GM12878 (cell line): Measurements from ENCODE around the gene CTSL. TPM values are rescaled to one million over a fixed set of nuclear protein-coding genes. Genes with fewer than 3 reads are reported as not detected.

ENCODE experiments used
- ATAC-seq: fragments of 200-7000 bp; cut with Tn5 transposase; 3 replicates; pipeline ENCODE4 v1.9.1; 2020; ENCODE audit warnings: mild to moderate bottlenecking, moderate library complexity
- BruUV-seq: library from RNA; stranded (reverse); fragments of 400-500 nt; replicated peaks from 2 replicates; lab custom pipeline; 2021; lab: Mats Ljungman, UMichigan
- CTCF ChIA-PET: fragments of 300-600 bp; sonication (Branson Sonifier 250); formaldehyde crosslinking; extraction: SDS; loops from one replicate; lab custom pipeline; 2021; ENCODE audit warnings: inconsistent platforms; lab: Yijun Ruan, JAX
- POLR2A ChIA-PET: fragments of 350-600 bp; formaldehyde crosslinking; extraction: SDS; loops from one replicate; lab custom pipeline; 2021; ENCODE audit warnings: inconsistent platforms; lab: Charles Lee
- RAD21 ChIA-PET: fragments of 300-600 bp; sonication (Branson Sonifier 250); formaldehyde crosslinking; loops from one replicate; lab custom pipeline; 2023; ENCODE audit warnings: antibody characterized with exemption; ENCODE audit not compliant: unreplicated experiment; lab: Charles Lee
- SMC1A ChIA-PET: fragments of 300-600 bp; sonication (Branson Sonifier 250); formaldehyde crosslinking; loops from one replicate; lab custom pipeline; 2023; ENCODE audit not compliant: unreplicated experiment, uncharacterized antibody; lab: Charles Lee
- DNase-seq: peaks from one replicate; pipeline ENCODE4 v3.0.0-alpha.2; 2011; ENCODE audit warnings: low read depth, low spot score
- FAIRE-seq: peaks from 3 replicates; lab custom pipeline; 2011; peaks lifted over from hg19 to GRCh38; lab: Jason Lieb, UNC
- H2AFZ ChIP-seq: 2 replicates; pipeline ENCODE4 v1.6.0; 2011; ENCODE audit warnings: low read depth, low read length, control low read depth; ENCODE audit not compliant: control insufficient read depth
- H3K27ac ChIP-seq: 2 replicates; pipeline ENCODE4 v1.5.1; 2011; ENCODE audit warnings: control low read depth; ENCODE audit not compliant: control insufficient read depth, insufficient read depth
- H3K27me3 ChIP-seq, 2 experiments: replicated peaks in 1 of 2; 2 replicates each; pipeline versions ENCODE4 v1.6.0 to v1.6.1; 2011; ENCODE audit warnings: low read length in 1 of 2; ENCODE audit not compliant: control insufficient read depth in 2 of 2, insufficient read depth in 2 of 2
- H3K36me3 ChIP-seq, 2 experiments: 2 replicates each; pipeline ENCODE4 v1.5.1; 2011; ENCODE audit warnings: low read length in 1 of 2; ENCODE audit not compliant: control insufficient read depth in 2 of 2, insufficient read depth in 2 of 2
- H3K4me1 ChIP-seq: 2 replicates; pipeline ENCODE4 v1.6.1; 2011; ENCODE audit warnings: mild to moderate bottlenecking, low read length, moderate library complexity, mixed read lengths; ENCODE audit not compliant: control insufficient read depth, insufficient read depth
- H3K4me2 ChIP-seq: 2 replicates; pipeline ENCODE4 v1.6.0; 2011; ENCODE audit warnings: control low read depth; ENCODE audit not compliant: control insufficient read depth, insufficient read depth
- H3K4me3 ChIP-seq: fragments of 200-600 bp; sonication (generic); 2 replicates; pipeline ENCODE4 v1.5.1; 2016
- H3K79me2 ChIP-seq: 2 replicates; pipeline ENCODE4 v1.6.0; 2011; ENCODE audit warnings: low read length; ENCODE audit not compliant: control insufficient read depth, insufficient read depth
- H3K9ac ChIP-seq: 2 replicates; pipeline ENCODE4 v1.8.0; 2011; ENCODE audit warnings: low read length, control low read depth, mixed read lengths; ENCODE audit not compliant: control insufficient read depth, insufficient read depth
- H3K9me3 ChIP-seq: replicated peaks from 3 replicates; pipeline ENCODE4 v1.5.1; 2011; ENCODE audit warnings: mild to moderate bottlenecking, low read length; ENCODE audit not compliant: control insufficient read depth, insufficient read depth
- H4K20me1 ChIP-seq: 2 replicates; pipeline ENCODE4 v1.6.0; 2011; ENCODE audit not compliant: control insufficient read depth, insufficient read depth
- BHLHE40 ChIP-seq, 2 experiments: fragments of 450-650 bp in 1 of 2; IDR thresholded peaks; 2 replicates each; pipeline ENCODE4 v1.6.1; 2011 to 2017; ENCODE audit warnings: low read depth in 2 of 2, borderline replicate concordance in 1 of 2, improper control_type of control experiment in 1 of 2, low read length in 1 of 2, mild to moderate bottlenecking in 1 of 2
- BMI1 ChIP-seq: fragments of 450-650 bp; IDR thresholded peaks from 2 replicates; pipeline ENCODE4 v1.6.1; 2016; ENCODE audit warnings: mild to moderate bottlenecking, moderate library complexity, borderline replicate concordance
- JUND ChIP-seq: IDR thresholded peaks from 2 replicates; pipeline ENCODE4 v1.6.1; 2012; ENCODE audit warnings: low read depth, mild to moderate bottlenecking, low read length, improper control_type of control experiment, moderate library complexity
- NBN ChIP-seq: fragments of 450-650 bp; IDR thresholded peaks from 2 replicates; pipeline ENCODE4 v1.6.1; 2016
- NKRF ChIP-seq: fragments of 450-650 bp; conservative IDR thresholded peaks from 2 replicates; pipeline ENCODE4 v1.6.1; 2017; ENCODE audit warnings: mild to moderate bottlenecking, moderate library complexity
- POLR2AphosphoS5 ChIP-seq: IDR thresholded peaks from 2 replicates; pipeline ENCODE4 v1.6.1; 2011; ENCODE audit warnings: mild to moderate bottlenecking, low read length, inconsistent platforms
- TARDBP ChIP-seq: IDR thresholded peaks from 2 replicates; pipeline ENCODE4 v1.6.1; 2016; ENCODE audit warnings: borderline replicate concordance
- WGBS: methylation state at CpG from one replicate; pipeline ENCODE4 v1.1.6; 2016; ENCODE audit warnings: low lambda C conversion rate; ENCODE audit not compliant: insufficient replicate concordance, insufficient coverage; ENCODE audit errors: missing lambda C conversion rate; 5-methylcytosine and 5-hydroxymethylcytosine counted together
- in situ Hi-C: fragments of 300-500 bp; cut with MboI; formaldehyde crosslinking; loops from 9 replicates; pipeline ENCODE4 v1.14.3; 2018; ENCODE audit warnings: mixed read lengths
- intact Hi-C: fragments of 100-400 bp; cut with micrococcal nuclease; formaldehyde crosslinking; loops from one replicate; pipeline ENCODE4 v1.14.2; 2022; ENCODE audit not compliant: unreplicated experiment
- polyA plus RNA-seq, 11 experiments: library from polyadenylated mRNA; depleted of rRNA in 4 of 11; unstranded in 6 of 11; stranded (reverse) in 5 of 11; fragments of >200 nt; fragmentation: Nextera tagmentation in 4 of 11; fragmentation: Illumina TruSeq in 1 of 11; extraction: Ambion mirVana in 4 of 11; extraction: Trizol in 1 of 11; gene quantifications; 1 replicate in 1 of 11; 2 replicates in 10 of 11; pipeline versions ENCODE4 v1.2.1 to v1.2.3, GENCODE V29; 2011 to 2016; ENCODE audit warnings: inconsistent platforms in 2 of 11, missing spikeins in 2 of 11, low read depth in 1 of 11
- total RNA-seq, 4 experiments: library from RNA; depleted of rRNA in 3 of 4; stranded (reverse); fragments of >200 nt in 3 of 4; fragmentation: Illumina TruSeq in 1 of 4; extraction: Trizol in 1 of 4; gene quantifications; 2 replicates each; pipeline versions ENCODE4 v1.2.1 to v1.2.3, GENCODE V29; 2013 to 2021
- TF ChIP-seq, protein P1 (sequence below): fragments of 450-650 bp; IDR thresholded peaks from 2 replicates; pipeline ENCODE4 v1.6.1; 2016; ENCODE audit warnings: mild to moderate bottlenecking, moderate library complexity, borderline replicate concordance
- TF ChIP-seq, protein P2 (sequence below): IDR thresholded peaks from 2 replicates; pipeline ENCODE4 v1.6.1; 2011; ENCODE audit warnings: borderline replicate concordance, low read depth, mild to moderate bottlenecking, moderate library complexity, mixed read lengths, low read length; ENCODE audit not compliant: insufficient read depth; ENCODE audit errors: extremely low read length

CTSL gene
- total and polyA plus RNA-seq, 10 of the 15 experiments (the other 5 are each of a cell fraction or from before 2014, with no cell fraction given), result 0.24 to 0.72 TPM; not detected in 8

DNA sequence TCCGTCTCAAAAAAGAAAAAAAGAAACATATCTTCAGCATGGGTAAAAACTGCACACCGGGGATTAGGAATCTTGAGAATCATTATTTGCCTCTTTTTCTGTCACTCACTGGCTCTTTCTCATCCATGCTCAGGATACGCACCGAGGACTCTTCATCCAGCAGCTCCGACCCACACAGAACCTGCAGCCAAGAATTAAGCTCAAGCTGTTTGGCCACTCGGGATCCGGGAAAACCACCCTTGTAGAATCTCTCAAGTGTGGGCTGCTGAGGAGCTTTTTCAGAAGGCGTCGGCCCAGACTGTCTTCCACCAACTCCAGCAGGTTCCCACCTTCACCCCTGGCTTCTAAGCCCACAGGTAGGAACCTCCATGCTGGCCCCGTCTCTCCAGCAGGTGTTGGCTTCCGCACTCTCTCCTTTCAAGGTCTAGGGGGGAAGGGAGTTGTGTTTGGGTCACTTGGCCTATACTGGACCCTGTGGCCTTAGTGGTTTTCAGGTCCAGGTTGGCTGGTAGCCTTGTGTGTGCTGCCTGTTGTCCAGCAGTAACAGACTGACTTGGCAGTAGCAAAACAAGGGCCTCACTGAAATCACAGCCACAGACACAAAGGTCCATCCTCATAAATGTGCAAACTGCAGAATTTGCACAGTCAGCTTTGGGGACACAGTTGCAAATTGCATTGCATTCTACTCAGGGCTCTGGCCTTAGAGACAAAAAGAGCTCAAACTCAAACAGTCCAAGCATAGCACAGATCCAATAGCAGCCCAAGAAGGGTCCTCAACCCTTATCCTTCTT, 44.5 kb upstream of the CTSL start:
- peaks cover 1 to 6% of the 10 kb centered on the region in 2 experiments; a peak in 3 of 4 replicates for H3K36me3 ChIP-seq
- no peaks in the 10 kb centered on the region for H3K79me2 ChIP-seq
- H3K9me3 ChIP-seq, result no peaks in the 10 kb centered on the region
- FAIRE-seq, result no peak
- RAD21 ChIA-PET, result no interaction called here
- no peaks in the 10 kb centered on the region for H3K4me1 ChIP-seq
- H3K27me3 ChIP-seq, result no peaks in the 10 kb centered on the region
- no peak overlapping the region for H3K4me3 ChIP-seq
- POLR2A ChIA-PET, result no interaction called here
- no peak overlapping the region for H3K4me2 ChIP-seq
- intact Hi-C loops (no loop called here), in situ Hi-C loops (no loop called here)
- no peak for ATAC-seq
- H3K9ac ChIP-seq, result no peak overlapping the region
- WGBS, result 87% methylated on average over 10 of the region's 11 CpGs
- no TSS peak for BruUV-seq
- TF ChIP-seq NBN (no peak), BMI1 (no peak), BHLHE40 (IDR thresholded peaks at IDR 0.05; ENCODE audit: borderline replicate concordance in 1 of 2, low read depth in 2 of 2, low read length in 1 of 2) (no peak), TARDBP (no peak), POLR2AphosphoS5 (no peak), JUND (no peak), NKRF (no peak)
- TF ChIP-seq, protein P1, sequence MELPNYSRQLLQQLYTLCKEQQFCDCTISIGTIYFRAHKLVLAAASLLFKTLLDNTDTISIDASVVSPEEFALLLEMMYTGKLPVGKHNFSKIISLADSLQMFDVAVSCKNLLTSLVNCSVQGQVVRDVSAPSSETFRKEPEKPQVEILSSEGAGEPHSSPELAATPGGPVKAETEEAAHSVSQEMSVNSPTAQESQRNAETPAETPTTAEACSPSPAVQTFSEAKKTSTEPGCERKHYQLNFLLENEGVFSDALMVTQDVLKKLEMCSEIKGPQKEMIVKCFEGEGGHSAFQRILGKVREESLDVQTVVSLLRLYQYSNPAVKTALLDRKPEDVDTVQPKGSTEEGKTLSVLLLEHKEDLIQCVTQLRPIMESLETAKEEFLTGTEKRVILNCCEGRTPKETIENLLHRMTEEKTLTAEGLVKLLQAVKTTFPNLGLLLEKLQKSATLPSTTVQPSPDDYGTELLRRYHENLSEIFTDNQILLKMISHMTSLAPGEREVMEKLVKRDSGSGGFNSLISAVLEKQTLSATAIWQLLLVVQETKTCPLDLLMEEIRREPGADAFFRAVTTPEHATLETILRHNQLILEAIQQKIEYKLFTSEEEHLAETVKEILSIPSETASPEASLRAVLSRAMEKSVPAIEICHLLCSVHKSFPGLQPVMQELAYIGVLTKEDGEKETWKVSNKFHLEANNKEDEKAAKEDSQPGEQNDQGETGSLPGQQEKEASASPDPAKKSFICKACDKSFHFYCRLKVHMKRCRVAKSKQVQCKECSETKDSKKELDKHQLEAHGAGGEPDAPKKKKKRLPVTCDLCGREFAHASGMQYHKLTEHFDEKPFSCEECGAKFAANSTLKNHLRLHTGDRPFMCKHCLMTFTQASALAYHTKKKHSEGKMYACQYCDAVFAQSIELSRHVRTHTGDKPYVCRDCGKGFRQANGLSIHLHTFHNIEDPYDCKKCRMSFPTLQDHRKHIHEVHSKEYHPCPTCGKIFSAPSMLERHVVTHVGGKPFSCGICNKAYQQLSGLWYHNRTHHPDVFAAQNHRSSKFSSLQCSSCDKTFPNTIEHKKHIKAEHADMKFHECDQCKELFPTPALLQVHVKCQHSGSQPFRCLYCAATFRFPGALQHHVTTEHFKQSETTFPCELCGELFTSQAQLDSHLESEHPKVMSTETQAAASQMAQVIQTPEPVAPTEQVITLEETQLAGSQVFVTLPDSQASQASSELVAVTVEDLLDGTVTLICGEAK, result no peak
- TF ChIP-seq, protein P2, sequence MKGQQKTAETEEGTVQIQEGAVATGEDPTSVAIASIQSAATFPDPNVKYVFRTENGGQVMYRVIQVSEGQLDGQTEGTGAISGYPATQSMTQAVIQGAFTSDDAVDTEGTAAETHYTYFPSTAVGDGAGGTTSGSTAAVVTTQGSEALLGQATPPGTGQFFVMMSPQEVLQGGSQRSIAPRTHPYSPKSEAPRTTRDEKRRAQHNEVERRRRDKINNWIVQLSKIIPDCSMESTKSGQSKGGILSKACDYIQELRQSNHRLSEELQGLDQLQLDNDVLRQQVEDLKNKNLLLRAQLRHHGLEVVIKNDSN, result no peak
- CTCF ChIA-PET, result interaction anchor here (1.3 to 1.8 kb wide), 2 partner anchors 12 to 26 kb away, joined by 3 to 4 read pairs; no protein-coding TSS in a partner anchor
- SMC1A ChIA-PET, result interaction anchor here (1.1 kb wide), 1 partner anchor 343 kb away, joined by 3 read pairs; no protein-coding TSS in a partner anchor
- H2AFZ ChIP-seq, result no peak overlapping the region
- H4K20me1 ChIP-seq, result no peaks in the 10 kb centered on the region
- DNase-seq, result no peak
- H3K27ac ChIP-seq, result no peak overlapping the region
